Astrocyte of the cerebellum (primary cell): Measurements from ENCODE around the gene RHBDL2.

Source experiments
- DNase-seq: peaks from one replicate; pipeline ENCODE4 v3.0.0-alpha.2; 2011; ENCODE audit warnings: low read depth
- H3K4me3 ChIP-seq: 2 replicates; pipeline ENCODE4 v1.5.1; 2011; ENCODE audit warnings: mild to moderate bottlenecking, low read depth, low read length, moderate library complexity
- CTCF ChIP-seq: IDR thresholded peaks from 2 replicates; pipeline ENCODE4 v1.5.1; 2012; ENCODE audit warnings: low read length, low read depth, moderate library complexity, mild to moderate bottlenecking; ENCODE audit errors: missing control alignments
- in situ Hi-C: cut with HindIII; loops from 2 replicates; pipeline ENCODE4 v1.10.0; 2017; ENCODE audit warnings: low sequenced_read_pairs

Gene RHBDL2

GRCh38 chr1:38932571-38932970 lies 9.1 kb downstream of the RHBDL2 start:
- H3K4me3 ChIP-seq, result no peak overlapping the region
- in situ Hi-C loops, result no loop called here
- no peak for DNase-seq
- TF ChIP-seq CTCF, result no peak

GRCh38 chr1:38929476-38929875 lies 12.2 kb downstream of the RHBDL2 start:
- in situ Hi-C loops, result no loop called here
- DNase-seq, result no peak
- no peak for TF ChIP-seq CTCF

GRCh38 chr1:38929054-38929453 lies 12.6 kb downstream of the RHBDL2 start:
- in situ Hi-C loops, result no loop called here
- H3K4me3 ChIP-seq, result no peak overlapping the region
- no peak for TF ChIP-seq CTCF
- no peak for DNase-seq

More at GRCh38 chr1:38929476-38929875, 12.2 kb downstream of the RHBDL2 start:
- H3K4me3 ChIP-seq, result no peak overlapping the region

- in situ Hi-C loops, result no loop called here
- no peak for DNase-seq
These were observed 15.5 kb downstream of the RHBDL2 start for GRCh38 chr1:38926091-38926490.

DNA sequence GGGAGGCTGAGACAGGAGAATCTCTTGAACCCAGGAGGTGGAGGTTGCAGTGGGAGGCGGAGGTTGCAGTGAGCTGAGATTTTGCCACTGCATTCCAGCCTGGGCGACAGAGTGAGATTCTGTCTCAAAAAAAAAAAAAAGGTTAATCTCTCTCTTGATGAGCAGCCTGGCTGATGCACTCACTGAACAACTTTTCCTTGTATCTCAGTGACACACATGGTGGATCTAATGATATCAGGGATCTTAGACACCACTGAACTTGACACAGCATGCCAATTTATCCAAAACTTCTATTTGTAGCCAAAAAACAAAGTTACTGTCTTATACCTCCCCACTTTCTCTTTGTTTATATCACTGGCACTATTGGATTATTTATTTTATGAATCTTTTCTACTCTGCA lies 16.2 kb downstream of the RHBDL2 start:
- H3K4me3 ChIP-seq, result no peak overlapping the region
- in situ Hi-C loops, result no loop called here
- DNase-seq, result no peak
- no peak for TF ChIP-seq CTCF

More at GRCh38 chr1:38926091-38926490, 15.5 kb downstream of the RHBDL2 start:
- no peak overlapping the region for H3K4me3 ChIP-seq
- no peak for TF ChIP-seq CTCF

DNA sequence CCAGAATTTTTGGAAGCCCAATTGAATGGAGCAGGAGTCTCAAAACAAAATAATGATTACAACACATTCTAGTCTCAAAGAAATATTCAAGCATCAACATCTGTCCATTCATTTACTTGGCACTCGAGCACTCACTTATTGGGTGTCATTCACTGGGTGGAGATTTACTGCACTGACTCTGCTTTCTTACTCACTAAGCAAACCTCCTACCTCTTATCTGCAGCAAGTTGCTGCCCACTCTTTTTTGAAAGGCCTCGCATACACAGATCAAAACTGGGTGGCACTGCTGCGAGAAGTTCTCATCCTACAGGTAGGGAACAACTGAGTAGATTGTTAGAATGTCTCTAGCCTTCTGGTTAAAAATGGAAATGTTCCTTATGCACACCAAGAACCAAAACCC lies 18.0 kb downstream of the RHBDL2 start:
- DNase-seq, result no peak
- TF ChIP-seq CTCF, result no peak
- in situ Hi-C loops, result no loop called here
- H3K4me3 ChIP-seq, result no peak overlapping the region

- no peak overlapping the region for H3K4me3 ChIP-seq
- no peak for DNase-seq
- in situ Hi-C loops, result no loop called here
- no peak for TF ChIP-seq CTCF
These were observed 22.5 kb downstream of the RHBDL2 start for GRCh38 chr1:38919130-38919529.
